K562 (cell line): ENCODE measurements around the gene EHD2. TPM values are rescaled to one million over a fixed set of nuclear protein-coding genes. Genes with fewer than 3 reads are reported as not detected.

Experiments used
- BRF2 ChIP-seq: IDR thresholded peaks from 3 replicates; pipeline ENCODE4 v1.6.1; 2011; ENCODE audit warnings: borderline replicate concordance, mild to moderate bottlenecking; ENCODE audit not compliant: insufficient read length, insufficient read depth
- CREB1 ChIP-seq, 2 experiments: sonication (generic) in 1 of 2; formaldehyde crosslinking in 1 of 2; IDR thresholded peaks; 2 replicates each; pipeline versions ENCODE4 v1.6.1 to v1.8.0; 2012 to 2022; ENCODE audit warnings: inconsistent platforms in 1 of 2, mild to moderate bottlenecking in 1 of 2, missing genetic modification reagents in 1 of 2, moderate library complexity in 1 of 2
- DMBX1 ChIP-seq: fragments of 250-450 bp; sonication (Bioruptor Pico); IDR thresholded peaks from 2 replicates; pipeline ENCODE4 v1.8.0; 2022; ENCODE audit warnings: inconsistent platforms, mild to moderate bottlenecking, moderate library complexity, borderline replicate concordance
- DPF2 ChIP-seq: fragments of 450-650 bp; IDR thresholded peaks from 2 replicates; pipeline ENCODE4 v1.6.1; 2016
- FOXM1 ChIP-seq, 2 experiments: fragments of 450-650 bp in 1 of 2; sonication (generic) in 1 of 2; formaldehyde crosslinking in 1 of 2; IDR thresholded peaks; 2 replicates each; pipeline versions ENCODE4 v1.6.1 to v1.9.0; 2017 to 2022; ENCODE audit warnings: low read depth in 2 of 2, mild to moderate bottlenecking in 2 of 2, missing genetic modification reagents in 1 of 2, moderate library complexity in 1 of 2
- KLF13 ChIP-seq: fragments of 450-650 bp; IDR thresholded peaks from 2 replicates; pipeline ENCODE4 v1.6.1; 2016; ENCODE audit warnings: missing genetic modification characterization, low read depth, mild to moderate bottlenecking, missing compliant biosample characterization, moderate library complexity, borderline replicate concordance
- MBD1 ChIP-seq: fragments of 250-450 bp; sonication (Bioruptor Pico); IDR thresholded peaks from 2 replicates; pipeline ENCODE4 v1.8.0; 2022; ENCODE audit warnings: inconsistent platforms
- MBD2 ChIP-seq: sonication (generic); IDR thresholded peaks from 2 replicates; pipeline ENCODE4 v1.6.1; 2016; ENCODE audit warnings: low read depth, borderline replicate concordance
- MED1 ChIP-seq: sonication (generic); formaldehyde crosslinking; IDR thresholded peaks from 2 replicates; pipeline ENCODE4 v1.8.1; 2023; ENCODE audit warnings: missing genetic modification reagents, borderline replicate concordance
- PCBP1 ChIP-seq: fragments of 200-400 bp; formaldehyde crosslinking; IDR thresholded peaks from 2 replicates; pipeline ENCODE4 v1.6.1; 2018; ENCODE audit warnings: mild to moderate bottlenecking, low read depth, low read length; ENCODE audit not compliant: poor library complexity, severe bottlenecking
- PPARD ChIP-seq: fragments of 250-450 bp; sonication (Bioruptor Pico); IDR thresholded peaks from 2 replicates; pipeline ENCODE4 v1.8.0; 2022; ENCODE audit warnings: inconsistent platforms, mild to moderate bottlenecking, moderate library complexity
- PRMT5 ChIP-seq: sonication (generic); formaldehyde crosslinking; IDR thresholded peaks from 2 replicates; pipeline ENCODE4 v1.5.0; 2020; ENCODE audit warnings: missing genetic modification reagents
- RFX5 ChIP-seq: IDR thresholded peaks from 2 replicates; pipeline ENCODE4 v1.6.1; 2011; ENCODE audit warnings: low read depth, mild to moderate bottlenecking, improper control_type of control experiment, low read length
- SAP30 ChIP-seq: fragments of 200-600 bp; sonication (generic); IDR thresholded peaks from 2 replicates; pipeline ENCODE4 v1.6.1; 2012; ENCODE audit warnings: borderline replicate concordance, low read depth, mild to moderate bottlenecking, moderate library complexity, low read length, control low read depth, inconsistent platforms; ENCODE audit not compliant: insufficient read depth, poor library complexity, severe bottlenecking
- SREBF1 ChIP-seq: fragments of 150-350 bp; IDR thresholded peaks from 2 replicates; pipeline ENCODE4 v1.6.1; 2014; ENCODE audit warnings: antibody characterized with exemption, low read depth, low read length, borderline replicate concordance
- SRSF1 ChIP-seq: fragments of 200-400 bp; formaldehyde crosslinking; IDR thresholded peaks from 2 replicates; pipeline ENCODE4 v1.6.1; 2017; ENCODE audit warnings: mild to moderate bottlenecking, low read depth, low read length, moderate library complexity
- TEAD2 ChIP-seq: fragments of 450-650 bp; IDR thresholded peaks from 2 replicates; pipeline ENCODE4 v1.6.1; 2016; ENCODE audit warnings: missing genetic modification characterization, control low read depth, missing compliant biosample characterization
- ZC3H4 ChIP-seq: sonication (generic); formaldehyde crosslinking; IDR thresholded peaks from 2 replicates; pipeline ENCODE4 v1.9.0; 2021; ENCODE audit warnings: missing genetic modification reagents, borderline replicate concordance
- ZFP36 ChIP-seq: fragments of 150-350 bp; IDR thresholded peaks from 2 replicates; pipeline ENCODE4 v1.6.1; 2018; ENCODE audit warnings: low read length, low read depth; ENCODE audit not compliant: partially characterized antibody
- ZNF282 ChIP-seq: sonication (generic); formaldehyde crosslinking; IDR thresholded peaks from 2 replicates; pipeline ENCODE4 v1.8.1; 2023; ENCODE audit warnings: missing genetic modification reagents
- ZNF354B ChIP-seq: fragments of 250-450 bp; sonication (Bioruptor Pico); IDR thresholded peaks from 2 replicates; pipeline ENCODE4 v1.4.0; 2020
- ZNF77 ChIP-seq: fragments of 250-450 bp; sonication (Bioruptor Pico); IDR thresholded peaks from 2 replicates; pipeline ENCODE4 v1.5.0; 2020
- polyA plus RNA-seq, 8 experiments: library from polyadenylated mRNA; depleted of rRNA in 4 of 8; stranded (reverse) in 5 of 8; unstranded in 3 of 8; fragments of >200 nt; fragmentation: Nextera tagmentation in 2 of 8; fragmentation: Illumina TruSeq in 1 of 8; extraction: Ambion mirVana in 2 of 8; extraction: Trizol in 1 of 8; gene quantifications; 2 replicates each; pipeline versions ENCODE4 v1.2.1 to v1.2.3, GENCODE V29; 2011 to 2014; ENCODE audit warnings: inconsistent platforms in 1 of 8, missing spikeins in 1 of 8
- total RNA-seq, 7 experiments: library from RNA; depleted of rRNA in 6 of 7; stranded (reverse); fragments of >200 nt in 6 of 7; fragmentation: Illumina TruSeq in 2 of 7; extraction: Trizol in 2 of 7; gene quantifications; 2 replicates each; pipeline versions ENCODE4 v1.2.1 to v1.2.3, GENCODE V29; 2011 to 2021; ENCODE audit warnings: low replicate concordance in 1 of 7
- TF ChIP-seq, protein P1 (sequence below), 3 experiments: IDR thresholded peaks in 2 of 3; conservative IDR thresholded peaks in 1 of 3; 2 replicates each; pipeline ENCODE4 v1.5.1; 2011 to 2012; ENCODE audit warnings: low read length in 3 of 3, mild to moderate bottlenecking in 3 of 3, control low read depth in 2 of 3, improper control_type of control experiment in 1 of 3, inconsistent platforms in 1 of 3, low read depth in 1 of 3, mixed read lengths in 1 of 3, moderate library complexity in 1 of 3; ENCODE audit not compliant: insufficient read depth in 2 of 3

The EHD2 gene
- total and polyA plus RNA-seq, 9 of the 15 experiments (the other 6 are each of a cell fraction or from before 2014, with no cell fraction given): 1.7 to 32.2 (median 3.0) TPM

DNA sequence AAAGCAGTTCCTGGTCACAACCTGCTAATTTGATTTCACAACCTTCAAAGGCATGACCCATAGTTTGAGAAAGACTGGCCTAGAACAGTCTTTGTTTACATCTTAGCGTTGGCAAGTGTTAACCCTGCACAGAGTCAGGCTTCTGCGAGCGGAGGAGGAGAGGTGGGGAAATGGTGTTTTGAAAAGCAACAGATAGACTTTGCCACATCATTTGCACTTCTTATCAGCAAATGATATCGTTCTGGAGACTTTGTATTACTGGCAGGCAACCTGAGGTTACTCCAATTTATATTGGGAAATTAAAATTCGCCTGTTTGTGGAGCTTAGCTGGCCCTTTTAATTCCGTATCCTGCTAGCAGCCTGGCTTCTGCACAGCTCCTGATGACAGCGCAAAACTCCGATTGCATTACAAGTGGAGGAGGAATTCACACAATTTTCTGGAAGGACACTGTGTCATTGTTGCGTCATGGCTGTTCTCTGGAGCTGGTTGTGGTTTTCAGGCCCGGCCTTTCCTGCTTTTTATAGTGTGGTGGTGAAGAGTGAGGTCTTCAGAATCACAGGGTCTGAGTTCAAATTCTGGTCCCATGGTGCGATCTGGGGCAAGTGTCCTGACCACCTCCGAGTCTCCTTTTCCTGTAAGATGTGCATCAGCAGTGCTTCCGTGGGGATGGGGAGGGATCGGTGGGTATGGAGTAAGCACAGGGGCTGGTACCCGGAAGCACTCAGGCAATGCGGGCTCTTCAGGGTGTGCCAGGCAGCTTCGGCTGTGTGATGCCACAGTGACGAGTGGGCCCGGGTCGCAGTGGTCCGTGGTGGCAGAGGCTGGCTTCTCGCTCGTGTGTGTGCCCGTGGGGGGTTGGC, 49.1 kb upstream of the EHD2 start (continued):
- TF ChIP-seq CREB1 (IDR thresholded peaks at IDR 0.05): peak; percentile 74
- TF ChIP-seq CREB1 (CRISPR knock-in tag; IDR thresholded peaks at IDR 0.05): peak; percentile 63; the same call in 1 of the 2 replicates
- no peak for TF ChIP-seq RFX5
- TF ChIP-seq PCBP1: no peak
- no peak for TF ChIP-seq SRSF1
- TF ChIP-seq TEAD2 (tag): no peak
- no peak for TF ChIP-seq SAP30
- TF ChIP-seq PRMT5 (CRISPR knock-in tag): no peak
- TF ChIP-seq, protein P1, sequence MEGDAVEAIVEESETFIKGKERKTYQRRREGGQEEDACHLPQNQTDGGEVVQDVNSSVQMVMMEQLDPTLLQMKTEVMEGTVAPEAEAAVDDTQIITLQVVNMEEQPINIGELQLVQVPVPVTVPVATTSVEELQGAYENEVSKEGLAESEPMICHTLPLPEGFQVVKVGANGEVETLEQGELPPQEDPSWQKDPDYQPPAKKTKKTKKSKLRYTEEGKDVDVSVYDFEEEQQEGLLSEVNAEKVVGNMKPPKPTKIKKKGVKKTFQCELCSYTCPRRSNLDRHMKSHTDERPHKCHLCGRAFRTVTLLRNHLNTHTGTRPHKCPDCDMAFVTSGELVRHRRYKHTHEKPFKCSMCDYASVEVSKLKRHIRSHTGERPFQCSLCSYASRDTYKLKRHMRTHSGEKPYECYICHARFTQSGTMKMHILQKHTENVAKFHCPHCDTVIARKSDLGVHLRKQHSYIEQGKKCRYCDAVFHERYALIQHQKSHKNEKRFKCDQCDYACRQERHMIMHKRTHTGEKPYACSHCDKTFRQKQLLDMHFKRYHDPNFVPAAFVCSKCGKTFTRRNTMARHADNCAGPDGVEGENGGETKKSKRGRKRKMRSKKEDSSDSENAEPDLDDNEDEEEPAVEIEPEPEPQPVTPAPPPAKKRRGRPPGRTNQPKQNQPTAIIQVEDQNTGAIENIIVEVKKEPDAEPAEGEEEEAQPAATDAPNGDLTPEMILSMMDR (IDR thresholded peaks at IDR 0.05 in 2 of 3, conservative IDR thresholded peaks at IDR 0.05 in 1 of 3; ENCODE audit: insufficient read depth in 2 of 3, low read depth in 1 of 3, low read length in 3 of 3): no peak
- no peak for TF ChIP-seq MBD2
- peak; percentile 51; the same call in 1 of the 2 replicates for TF ChIP-seq DPF2
- TF ChIP-seq BRF2: no peak
- no peak for TF ChIP-seq PPARD (CRISPR knock-in tag)
- no peak for TF ChIP-seq SREBF1
- no peak for TF ChIP-seq ZC3H4 (CRISPR knock-in tag)
- TF ChIP-seq FOXM1 (IDR thresholded peaks at IDR 0.05; ENCODE audit: low read depth): 0 out of 2 replicates have a peak, but pooled peaks have one; percentile 17
- TF ChIP-seq FOXM1 (CRISPR knock-in tag; IDR thresholded peaks at IDR 0.05; ENCODE audit: low read depth): no peak
- TF ChIP-seq ZNF354B (CRISPR knock-in tag): no peak
- TF ChIP-seq DMBX1 (CRISPR knock-in tag): no peak
- TF ChIP-seq ZNF282 (CRISPR knock-in tag): no peak
- no peak for TF ChIP-seq KLF13 (tag)
- TF ChIP-seq ZFP36: no peak
- TF ChIP-seq MBD1 (CRISPR knock-in tag): no peak
- TF ChIP-seq ZNF77 (CRISPR knock-in tag): no peak
- TF ChIP-seq MED1 (CRISPR knock-in tag): no peak
